ENCODE results near the gene SLC24A4. TPM values are rescaled to one million over a fixed set of nuclear protein-coding genes. Genes with fewer than 3 reads are reported as not detected.
A peak's percentile ranks its signal among the peaks of the same experiment; 100 is the strongest.

The SLC24A4 gene
- total RNA-seq, 2 donors from 2014 or later = not detected

DNA sequence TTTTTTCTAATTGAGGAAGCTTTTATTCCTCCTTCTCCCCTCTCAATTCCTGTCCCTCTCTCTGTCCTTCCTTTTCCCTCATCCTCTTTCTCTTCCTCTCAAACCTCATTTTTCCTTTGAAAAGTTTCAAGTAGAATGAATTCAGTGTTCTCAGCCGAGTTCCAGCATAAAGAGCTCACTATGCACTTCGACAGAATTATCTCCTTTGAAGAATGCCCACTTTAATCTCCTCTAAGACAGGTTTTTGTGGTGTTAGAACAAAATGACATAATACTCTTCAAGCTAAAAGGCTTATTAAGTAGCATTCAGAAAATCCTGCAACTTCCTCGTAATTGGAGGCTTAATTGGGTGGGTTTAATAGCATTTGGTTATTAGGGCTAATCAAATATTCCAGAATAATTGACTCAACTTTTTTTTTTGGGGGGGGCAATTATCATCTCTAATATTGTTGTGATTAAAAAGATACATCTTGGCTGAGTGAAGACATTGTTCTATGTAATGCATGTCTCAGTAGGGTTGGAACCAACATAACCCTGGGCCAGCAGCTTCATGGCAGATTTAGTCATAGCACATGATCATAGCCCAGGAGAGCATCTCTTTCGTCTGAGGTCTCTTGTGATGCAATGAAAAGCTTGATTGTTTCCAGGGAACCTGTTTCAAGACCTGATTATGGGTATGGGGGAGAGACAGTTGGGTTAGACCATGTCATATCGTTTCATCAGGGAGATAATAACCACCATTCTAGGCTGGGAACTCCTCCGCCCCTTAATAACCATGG lies 25.0 kb upstream of the SLC24A4 start:
- no peaks in the 10 kb centered on the region for H3K36me3 Mint-ChIP-seq (ENCODE audit: insufficient read depth in 2 of 2)
- no peak for ATAC-seq (replicated peaks in 1 of 2)
- no peak overlapping the region for H3K27ac Mint-ChIP-seq
- no peak for DNase-seq
- H3K4me3 Mint-ChIP-seq = no peak overlapping the region
- peaks cover 17% of the 10 kb centered on the region for H3K27me3 Mint-ChIP-seq (ENCODE audit: low read depth)
- H3K4me1 Mint-ChIP-seq (ENCODE audit: low read depth) = no peaks in the 10 kb centered on the region
- peaks cover 0 to 2% of the 10 kb centered on the region in 2 donors for H3K9me3 Mint-ChIP-seq

DNA sequence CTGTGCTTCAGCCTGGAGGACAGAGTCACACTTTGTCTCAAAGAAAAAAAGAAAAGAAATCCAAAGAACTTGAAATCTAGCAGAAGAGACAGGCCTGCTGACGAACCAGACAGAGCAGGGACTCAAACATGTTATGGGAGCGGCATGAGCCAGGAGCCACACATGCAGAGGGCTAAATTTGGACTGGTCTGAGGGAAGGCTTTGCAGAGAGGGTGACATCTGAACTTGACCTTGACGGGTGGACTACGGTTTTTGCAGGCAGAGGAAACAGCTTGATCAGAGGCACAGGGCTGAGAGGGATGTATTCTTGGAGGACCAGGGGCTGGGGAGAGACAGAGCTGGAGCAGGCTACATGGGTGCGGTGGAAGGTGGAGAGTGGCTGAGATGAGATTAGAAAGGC lies 20.5 kb upstream of the SLC24A4 start:
- no peaks in the 10 kb centered on the region for H3K4me1 Mint-ChIP-seq (ENCODE audit: low read depth)
- H3K4me3 Mint-ChIP-seq = no peak overlapping the region
- H3K9me3 Mint-ChIP-seq = peaks cover 2% of the 10 kb centered on the region in 2 donors
- DNase-seq (no peak), ATAC-seq (replicated peaks in 1 of 2) (no peak)
- H3K27me3 Mint-ChIP-seq (ENCODE audit: low read depth) = peaks cover 17% of the 10 kb centered on the region
- H3K27ac Mint-ChIP-seq = no peak overlapping the region
- no peaks in the 10 kb centered on the region for H3K36me3 Mint-ChIP-seq (ENCODE audit: insufficient read depth in 2 of 2)

DNA sequence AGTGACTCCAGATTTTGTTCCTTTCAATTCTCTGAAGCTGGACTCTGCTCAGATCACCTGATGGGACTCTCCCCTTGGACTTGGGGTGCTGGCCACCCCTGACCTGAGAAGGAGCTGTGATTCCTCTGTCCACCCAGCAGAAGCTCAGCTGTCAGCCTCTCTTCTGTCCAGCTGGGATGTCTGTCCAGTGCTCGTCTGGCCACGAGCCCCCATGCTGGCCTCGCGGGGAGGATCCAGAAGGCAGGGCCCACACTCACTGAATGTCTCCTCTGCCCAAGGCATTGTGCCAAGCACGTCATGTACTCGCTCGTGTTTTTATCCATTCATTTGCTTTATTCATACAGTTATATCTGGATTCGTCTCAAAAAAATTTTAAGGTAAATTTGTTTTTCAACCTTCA lies 14.2 kb upstream of the SLC24A4 start:
- ATAC-seq (replicated peaks in 1 of 2) (no peak), DNase-seq (no peak)
- Mint-ChIP-seq H3K9me3 (peaks cover 0 to 2% of the 10 kb centered on the region in 2 donors), H3K4me3 (no peak overlapping the region), H3K36me3 (ENCODE audit: insufficient read depth in 2 of 2) (no peaks in the 10 kb centered on the region), H3K27me3 (ENCODE audit: low read depth) (no peaks in the 10 kb centered on the region), H3K4me1 (ENCODE audit: low read depth) (no peaks in the 10 kb centered on the region), H3K27ac (no peak overlapping the region)

DNA sequence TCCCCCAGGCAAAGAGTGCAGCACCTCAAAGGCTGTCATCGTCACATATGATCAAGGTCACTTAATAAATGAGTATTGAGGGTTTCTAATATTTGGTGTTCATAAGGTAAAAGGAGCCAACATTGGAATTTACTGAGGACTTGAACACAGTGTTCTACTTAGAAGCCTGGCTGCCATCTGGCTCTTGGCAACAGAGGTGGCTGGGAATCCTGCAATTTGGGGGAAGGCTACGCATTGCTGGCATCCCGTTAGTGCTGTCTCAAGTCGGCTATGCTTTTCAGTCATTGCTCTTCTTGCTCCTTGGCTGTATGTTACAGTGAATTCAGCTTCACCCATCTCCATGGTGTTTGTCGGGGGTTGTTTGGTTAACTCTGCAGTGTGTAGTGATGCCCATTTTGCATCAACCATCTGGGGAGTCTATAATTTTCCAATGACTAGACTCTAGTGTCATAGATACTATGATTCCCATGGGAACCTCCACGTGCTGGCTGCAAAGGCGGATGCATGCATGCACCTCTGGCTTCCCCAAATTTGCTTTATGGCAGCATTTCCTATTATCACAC lies 12.9 kb upstream of the SLC24A4 start:
- no peak for DNase-seq
- no peaks in the 10 kb centered on the region for H3K4me1 Mint-ChIP-seq (ENCODE audit: low read depth)
- H3K9me3 Mint-ChIP-seq = peaks cover 0 to 2% of the 10 kb centered on the region in 2 donors
- no peak overlapping the region for H3K27ac Mint-ChIP-seq
- no peaks in the 10 kb centered on the region for H3K36me3 Mint-ChIP-seq (ENCODE audit: insufficient read depth in 2 of 2)
- no peak overlapping the region for H3K4me3 Mint-ChIP-seq
- H3K27me3 Mint-ChIP-seq (ENCODE audit: low read depth) = no peaks in the 10 kb centered on the region
- no peak for ATAC-seq (replicated peaks in 1 of 2)

DNA sequence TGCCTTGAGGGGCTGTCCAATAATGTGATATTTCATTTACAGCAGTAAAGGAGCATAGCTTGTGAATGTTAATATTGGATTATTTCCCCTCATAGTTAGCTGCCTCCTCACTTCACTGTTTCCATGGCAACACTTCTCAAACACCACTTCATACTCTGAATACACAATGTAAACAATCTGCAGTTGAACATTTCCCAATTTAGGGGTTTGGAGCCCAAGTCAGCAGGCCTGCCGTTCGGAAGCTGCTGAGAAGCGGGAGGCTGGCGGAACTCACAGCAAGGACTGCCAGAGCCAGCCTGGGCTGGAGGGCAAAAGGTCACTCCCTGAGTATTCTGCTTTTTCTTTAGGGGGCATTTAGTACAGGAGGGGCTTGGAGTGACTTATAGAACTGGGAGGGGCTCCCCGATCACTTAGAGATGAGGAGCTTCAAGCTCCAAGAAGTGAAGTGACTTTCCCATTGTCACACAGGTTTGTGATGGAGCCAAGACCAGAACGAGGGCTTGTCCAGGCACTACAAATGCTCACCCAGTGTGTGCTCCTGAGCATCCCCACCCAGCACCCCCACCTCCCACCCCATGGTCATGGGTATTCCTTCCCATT lies 12.1 kb upstream of the SLC24A4 start:
- no peak for ATAC-seq (replicated peaks in 1 of 2)
- no peaks in the 10 kb centered on the region for H3K4me1 Mint-ChIP-seq (ENCODE audit: low read depth)
- no peaks in the 10 kb centered on the region for H3K36me3 Mint-ChIP-seq (ENCODE audit: insufficient read depth in 2 of 2)
- H3K4me3 Mint-ChIP-seq = no peak overlapping the region
- H3K27me3 Mint-ChIP-seq (ENCODE audit: low read depth) = no peaks in the 10 kb centered on the region
- peaks cover 0 to 2% of the 10 kb centered on the region in 2 donors for H3K9me3 Mint-ChIP-seq
- no peak for DNase-seq
- H3K27ac Mint-ChIP-seq = no peak overlapping the region

DNA sequence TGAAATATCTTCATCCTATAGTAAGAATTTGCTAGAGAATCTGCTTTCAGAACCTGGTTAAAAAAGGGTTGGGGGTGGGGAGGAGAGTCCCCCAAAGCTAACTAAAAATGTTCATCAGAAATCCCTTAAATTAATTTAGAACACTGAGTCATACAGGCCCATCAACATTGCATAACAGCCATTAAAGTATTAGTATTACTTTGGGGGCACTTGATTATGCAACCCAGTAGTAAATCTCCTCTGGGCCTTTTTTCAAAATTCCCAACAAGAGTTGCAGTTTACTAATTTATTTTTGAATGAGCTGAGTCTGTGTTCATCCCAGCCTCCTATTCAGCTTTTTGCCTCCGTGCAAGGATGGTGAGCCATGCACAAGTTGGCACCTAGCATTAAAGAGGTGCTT lies 8.8 kb upstream of the SLC24A4 start:
- Mint-ChIP-seq H3K36me3 (ENCODE audit: insufficient read depth in 2 of 2) (peaks cover 0 to 4% of the 10 kb centered on the region in 2 donors), H3K27me3 (ENCODE audit: low read depth) (peaks cover 13% of the 10 kb centered on the region), H3K9me3 (peaks cover 0 to 7% of the 10 kb centered on the region in 2 donors), H3K4me3 (no peak overlapping the region), H3K4me1 (ENCODE audit: low read depth) (peaks cover 6% of the 10 kb centered on the region), H3K27ac (no peak overlapping the region)
- ATAC-seq (replicated peaks in 1 of 2) (no peak), DNase-seq (no peak)

DNA sequence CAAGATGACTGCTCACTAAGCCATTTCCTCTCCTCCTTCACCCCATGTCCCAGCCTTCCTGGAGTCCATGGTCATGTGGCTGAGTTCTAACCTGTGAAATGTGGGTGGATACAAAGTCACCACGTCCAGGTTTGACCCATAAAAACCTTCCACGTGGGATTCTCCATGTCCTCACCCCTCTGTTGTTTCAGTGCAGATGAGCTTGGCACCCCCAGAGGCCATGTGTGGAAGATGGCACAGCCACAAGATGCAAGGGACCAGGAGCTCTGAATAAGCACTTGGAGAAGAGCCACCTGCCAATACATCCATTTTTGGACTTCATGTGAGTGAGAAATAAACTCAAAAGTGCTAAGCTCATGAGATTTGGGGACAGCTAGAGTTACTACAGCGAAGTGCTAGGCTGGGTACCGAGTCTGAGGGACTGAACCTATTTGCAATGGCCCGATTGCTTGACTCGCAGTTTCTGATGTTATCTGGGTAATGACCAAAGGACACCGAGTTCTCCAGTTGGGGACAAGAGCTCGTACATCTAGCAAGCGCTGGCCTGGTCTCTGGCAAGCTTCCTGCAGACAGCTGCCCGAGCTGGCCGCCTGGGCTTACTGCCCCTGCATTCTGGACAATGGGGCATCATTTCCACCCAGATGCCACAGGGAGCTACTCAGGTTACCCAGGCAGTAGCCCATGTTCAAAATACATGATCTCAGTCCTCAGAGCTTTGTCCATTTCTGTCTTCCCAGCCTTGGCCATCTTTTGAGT lies 7.7 kb upstream of the SLC24A4 start:
- Mint-ChIP-seq H3K4me3 (no peak overlapping the region), H3K4me1 (ENCODE audit: low read depth) (peaks cover 6% of the 10 kb centered on the region), H3K27me3 (ENCODE audit: low read depth) (peaks cover 23% of the 10 kb centered on the region), H3K9me3 (peaks cover 0 to 7% of the 10 kb centered on the region in 2 donors), H3K27ac (no peak overlapping the region), H3K36me3 (ENCODE audit: insufficient read depth in 2 of 2) (peaks cover 0 to 4% of the 10 kb centered on the region in 2 donors)
- DNase-seq (no peak), ATAC-seq (replicated peaks in 1 of 2) (no peak)

DNA sequence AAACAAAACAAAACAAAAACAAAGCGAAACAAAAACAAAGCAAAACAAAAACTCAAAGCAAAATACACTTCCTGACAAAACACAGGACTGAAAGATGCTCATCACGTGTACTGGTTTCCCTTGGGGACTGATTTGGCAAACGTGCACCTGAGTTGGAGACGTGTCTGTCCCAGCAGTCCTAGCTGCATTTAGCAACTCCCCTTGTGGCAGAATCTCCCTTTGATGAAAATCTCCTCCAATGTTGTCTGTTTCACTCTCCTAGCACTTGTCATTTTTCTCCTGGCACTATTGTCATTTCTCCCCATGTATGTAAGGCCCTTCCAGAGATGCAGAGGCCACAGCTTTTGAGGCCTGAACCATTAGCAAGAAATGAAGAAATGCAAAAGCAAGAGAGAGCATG lies 6.8 kb upstream of the SLC24A4 start:
- H3K27me3 Mint-ChIP-seq (ENCODE audit: low read depth) = peaks cover 33% of the 10 kb centered on the region
- ATAC-seq (replicated peaks in 1 of 2) (no peak), DNase-seq (no peak)
- peaks cover 0 to 7% of the 10 kb centered on the region in 2 donors for H3K9me3 Mint-ChIP-seq
- no peak overlapping the region for H3K4me3 Mint-ChIP-seq
- H3K36me3 Mint-ChIP-seq (ENCODE audit: insufficient read depth in 2 of 2) = peaks cover 0 to 4% of the 10 kb centered on the region in 2 donors
- H3K4me1 Mint-ChIP-seq (ENCODE audit: low read depth) = peaks cover 6% of the 10 kb centered on the region
- no peak overlapping the region for H3K27ac Mint-ChIP-seq

DNA sequence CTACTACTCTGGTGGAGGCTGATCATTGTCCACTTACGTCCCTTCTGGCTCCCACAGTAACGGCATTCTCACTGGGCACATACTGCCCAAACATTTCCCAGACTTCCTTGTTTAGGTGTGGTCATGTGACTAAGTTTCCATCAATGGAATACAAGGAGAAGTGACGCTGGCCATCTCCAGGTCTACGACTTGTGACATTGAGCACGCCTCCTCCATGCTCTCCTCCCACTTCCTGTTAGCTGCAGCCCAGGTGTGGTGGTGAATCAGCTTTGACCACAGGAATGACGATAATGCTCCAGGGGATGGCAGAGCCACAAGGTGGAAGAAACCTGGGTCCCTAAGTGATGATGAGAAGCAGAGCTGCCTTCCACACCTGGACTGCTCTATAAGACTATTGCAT lies 6.0 kb upstream of the SLC24A4 start:
- Mint-ChIP-seq H3K36me3 (ENCODE audit: insufficient read depth in 2 of 2) (peaks cover 0 to 4% of the 10 kb centered on the region in 2 donors), H3K9me3 (peaks cover 0 to 7% of the 10 kb centered on the region in 2 donors), H3K4me3 (no peak overlapping the region), H3K4me1 (ENCODE audit: low read depth) (peaks cover 6% of the 10 kb centered on the region), H3K27ac (no peak overlapping the region), H3K27me3 (ENCODE audit: low read depth) (peaks cover 40% of the 10 kb centered on the region)
- DNase-seq (no peak), ATAC-seq (replicated peaks in 1 of 2) (no peak)

DNA sequence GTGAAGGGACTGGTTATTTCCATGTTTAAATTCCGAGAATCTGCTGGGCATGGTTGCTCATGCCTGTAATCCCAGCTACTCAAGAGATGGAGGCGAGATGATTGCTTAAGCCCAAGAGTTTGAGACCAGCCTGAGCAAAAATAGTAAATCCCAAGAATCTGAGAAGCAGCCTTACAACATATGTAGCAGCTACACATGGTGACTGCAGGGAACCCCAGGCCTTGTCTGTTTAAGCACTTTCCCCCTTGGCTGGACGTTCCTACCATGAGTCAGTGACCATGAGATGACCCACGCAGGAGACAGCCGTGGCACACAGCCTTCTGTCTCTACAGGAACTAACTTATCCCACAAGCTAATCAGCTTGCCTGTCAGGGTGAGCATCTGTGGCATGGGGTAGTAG lies 5.5 kb upstream of the SLC24A4 start:
- H3K27me3 Mint-ChIP-seq (ENCODE audit: low read depth) = peaks cover 46% of the 10 kb centered on the region
- peaks cover 6% of the 10 kb centered on the region for H3K4me1 Mint-ChIP-seq (ENCODE audit: low read depth)
- peaks cover 0 to 4% of the 10 kb centered on the region in 2 donors for H3K36me3 Mint-ChIP-seq (ENCODE audit: insufficient read depth in 2 of 2)
- ATAC-seq (replicated peaks in 1 of 2) = no peak
- H3K27ac Mint-ChIP-seq = no peak overlapping the region
- H3K4me3 Mint-ChIP-seq = no peak overlapping the region
- peaks cover 0 to 7% of the 10 kb centered on the region in 2 donors for H3K9me3 Mint-ChIP-seq
- DNase-seq = no peak

DNA sequence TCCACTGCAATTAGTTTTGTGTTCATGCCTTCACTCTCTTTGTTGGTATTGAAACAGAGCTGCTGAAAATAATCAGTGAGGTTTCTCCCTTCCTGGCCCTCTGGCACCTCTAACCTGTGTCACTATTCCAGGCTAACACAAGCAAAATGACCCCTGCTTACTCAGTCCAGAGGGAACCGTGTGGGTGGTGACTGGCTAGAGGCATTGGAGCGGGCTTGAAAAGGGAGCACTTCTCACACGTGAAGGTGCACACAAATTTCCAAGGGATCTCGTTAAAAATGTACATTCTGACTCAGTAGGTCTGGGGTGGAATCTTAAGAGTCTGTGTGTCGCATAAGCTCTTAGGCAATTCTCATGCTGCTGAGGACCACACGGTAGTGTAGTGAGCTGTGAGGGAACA lies 1.3 kb upstream of the SLC24A4 start:
- no peak overlapping the region for H3K4me3 Mint-ChIP-seq
- ATAC-seq (replicated peaks in 1 of 2) (no peak), DNase-seq (no peak)
- peaks cover 0 to 4% of the 10 kb centered on the region in 2 donors for H3K36me3 Mint-ChIP-seq (ENCODE audit: insufficient read depth in 2 of 2)
- peaks cover 0 to 7% of the 10 kb centered on the region in 2 donors for H3K9me3 Mint-ChIP-seq
- H3K27ac Mint-ChIP-seq = no peak overlapping the region
- H3K27me3 Mint-ChIP-seq (ENCODE audit: low read depth) = peaks cover 81% of the 10 kb centered on the region
- peaks cover 17% of the 10 kb centered on the region for H3K4me1 Mint-ChIP-seq (ENCODE audit: low read depth)

DNA sequence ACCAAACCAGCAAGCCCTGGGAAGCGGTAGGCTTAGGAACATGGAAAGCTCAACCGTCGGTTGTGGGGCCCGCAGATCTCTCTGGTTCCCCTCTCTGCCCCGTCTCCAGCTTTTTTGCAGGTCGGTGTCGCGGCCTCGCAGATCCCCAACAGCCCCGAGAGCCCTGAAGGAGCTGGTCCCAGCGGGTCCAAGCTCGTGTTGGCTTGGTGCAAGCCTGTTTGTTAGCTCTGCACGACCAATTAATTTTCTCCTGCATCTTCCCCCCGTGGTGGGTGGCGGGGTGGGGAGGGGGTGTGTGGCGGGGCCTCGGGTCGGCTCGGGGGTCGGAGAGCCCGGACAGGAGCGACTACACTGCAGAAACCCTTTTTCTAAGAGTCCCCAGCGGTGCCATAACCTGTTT lies 449 bp upstream of the SLC24A4 start:
- Mint-ChIP-seq H3K4me3 (peak overlapping the region; percentile 78 to 80), H3K27ac (no peak overlapping the region), H3K4me1 (ENCODE audit: low read depth) (peaks cover 12% of the 10 kb centered on the region), H3K36me3 (ENCODE audit: insufficient read depth in 2 of 2) (peaks cover 0 to 4% of the 10 kb centered on the region in 2 donors), H3K27me3 (ENCODE audit: low read depth) (peaks cover 89% of the 10 kb centered on the region), H3K9me3 (peaks cover 0 to 3% of the 10 kb centered on the region in 2 donors)
- no peak for ATAC-seq (replicated peaks in 1 of 2)
- DNase-seq = no peak
